AG08395 (cell line): ENCODE measurements around the gene IL12RB2.

Experiments used
- DNase-seq: peaks from one replicate; pipeline ENCODE4 v3.0.0; 2012; ENCODE audit warnings: mixed read lengths, low spot score

The IL12RB2 gene

GRCh38 chr1:67307251-67308060 is at the start of gene IL12RB2:
IL12RB2 (plus strand) TSS chr1:67307873; CDS start chr1:67320369, 12,496 bp downstream.
- peak; percentile 6 for DNase-seq

GRCh38 chr1:67261680-67262079 is 46.0 kb upstream of the IL12RB2 start:
- DNase-seq: no peak

- no peak for DNase-seq
These were observed 44.9 kb upstream of the IL12RB2 start for GRCh38 chr1:67262735-67263134.

- DNase-seq: no peak
These were observed 43.5 kb upstream of the IL12RB2 start for GRCh38 chr1:67264152-67264551.

GRCh38 chr1:67264899-67265298 is 42.8 kb upstream of the IL12RB2 start:
- DNase-seq: no peak

- DNase-seq: no peak
These were observed 38.6 kb upstream of the IL12RB2 start for GRCh38 chr1:67269061-67269460.

- no peak for DNase-seq
These were observed 37.1 kb upstream of the IL12RB2 start for GRCh38 chr1:67270541-67270940.

- DNase-seq: no peak
These were observed 34.1 kb upstream of the IL12RB2 start for GRCh38 chr1:67273591-67273990.

- DNase-seq: no peak
These were observed 32.9 kb upstream of the IL12RB2 start for GRCh38 chr1:67274623-67275325.

GRCh38 chr1:67280696-67281095 is 27.0 kb upstream of the IL12RB2 start:
- DNase-seq: no peak

GRCh38 chr1:67281244-67281643 is 26.4 kb upstream of the IL12RB2 start:
- no peak for DNase-seq

GRCh38 chr1:67285780-67286488 is 21.7 kb upstream of the IL12RB2 start:
- DNase-seq: no peak

GRCh38 chr1:67290236-67290635 is 17.4 kb upstream of the IL12RB2 start:
- no peak for DNase-seq

- no peak for DNase-seq
These were observed 12.6 kb upstream of the IL12RB2 start for GRCh38 chr1:67294836-67295617.

- DNase-seq: no peak
These were observed 8.9 kb upstream of the IL12RB2 start for GRCh38 chr1:67298762-67299161.

GRCh38 chr1:67299296-67299695 is 8.4 kb upstream of the IL12RB2 start:
- no peak for DNase-seq

- no peak for DNase-seq
These were observed 7.1 kb upstream of the IL12RB2 start for GRCh38 chr1:67300561-67300960.

- DNase-seq: no peak
These were observed 3.6 kb upstream of the IL12RB2 start for GRCh38 chr1:67304023-67304422.

GRCh38 chr1:67306547-67306946 is 1.1 kb upstream of the IL12RB2 start:
- DNase-seq: no peak

GRCh38 chr1:67308136-67308535 is 463 bp downstream of the IL12RB2 start:
- no peak for DNase-seq

GRCh38 chr1:67312615-67313014 is 4.9 kb downstream of the IL12RB2 start:
- DNase-seq: no peak
